ENCODE measurements around the gene RAB29.
"Not testable (repeated sequence)": the region's sequence is repeated elsewhere in the genome, so short reads cannot be mapped to it uniquely, and the experiment has no call there.

RAB29 gene

GRCh38 chr1:205775015-205775716, at the start of gene RAB29 (continued):
- TF ChIP-seq ZNF398 (tag by site-specific recombination; IDR thresholded peaks at IDR 0.05) (peak; percentile 40; the same call in 1 of the 2 replicates), ZNF24 (tag by site-specific recombination; IDR thresholded peaks at IDR 0.05) (0 out of 2 replicates have a peak, but pooled peaks have one; percentile 39), ZNF830 (tag by site-specific recombination; IDR thresholded peaks at IDR 0.05; ENCODE audit: low read depth) (no peak), ZEB2 (tag by site-specific recombination; IDR thresholded peaks at IDR 0.05) (peak; percentile 70), WT1 (tag by site-specific recombination; IDR thresholded peaks at IDR 0.05) (peak; percentile 51; the same call in 1 of the 2 replicates), ZBTB20 (tag by site-specific recombination; IDR thresholded peaks at IDR 0.05) (peak; percentile 39; the same call in 1 of the 2 replicates), ZIC2 (tag by site-specific recombination; IDR thresholded peaks at IDR 0.05) (0 out of 2 replicates have a peak, but pooled peaks have one; percentile 33)
- TF ChIP-seq, protein P1, sequence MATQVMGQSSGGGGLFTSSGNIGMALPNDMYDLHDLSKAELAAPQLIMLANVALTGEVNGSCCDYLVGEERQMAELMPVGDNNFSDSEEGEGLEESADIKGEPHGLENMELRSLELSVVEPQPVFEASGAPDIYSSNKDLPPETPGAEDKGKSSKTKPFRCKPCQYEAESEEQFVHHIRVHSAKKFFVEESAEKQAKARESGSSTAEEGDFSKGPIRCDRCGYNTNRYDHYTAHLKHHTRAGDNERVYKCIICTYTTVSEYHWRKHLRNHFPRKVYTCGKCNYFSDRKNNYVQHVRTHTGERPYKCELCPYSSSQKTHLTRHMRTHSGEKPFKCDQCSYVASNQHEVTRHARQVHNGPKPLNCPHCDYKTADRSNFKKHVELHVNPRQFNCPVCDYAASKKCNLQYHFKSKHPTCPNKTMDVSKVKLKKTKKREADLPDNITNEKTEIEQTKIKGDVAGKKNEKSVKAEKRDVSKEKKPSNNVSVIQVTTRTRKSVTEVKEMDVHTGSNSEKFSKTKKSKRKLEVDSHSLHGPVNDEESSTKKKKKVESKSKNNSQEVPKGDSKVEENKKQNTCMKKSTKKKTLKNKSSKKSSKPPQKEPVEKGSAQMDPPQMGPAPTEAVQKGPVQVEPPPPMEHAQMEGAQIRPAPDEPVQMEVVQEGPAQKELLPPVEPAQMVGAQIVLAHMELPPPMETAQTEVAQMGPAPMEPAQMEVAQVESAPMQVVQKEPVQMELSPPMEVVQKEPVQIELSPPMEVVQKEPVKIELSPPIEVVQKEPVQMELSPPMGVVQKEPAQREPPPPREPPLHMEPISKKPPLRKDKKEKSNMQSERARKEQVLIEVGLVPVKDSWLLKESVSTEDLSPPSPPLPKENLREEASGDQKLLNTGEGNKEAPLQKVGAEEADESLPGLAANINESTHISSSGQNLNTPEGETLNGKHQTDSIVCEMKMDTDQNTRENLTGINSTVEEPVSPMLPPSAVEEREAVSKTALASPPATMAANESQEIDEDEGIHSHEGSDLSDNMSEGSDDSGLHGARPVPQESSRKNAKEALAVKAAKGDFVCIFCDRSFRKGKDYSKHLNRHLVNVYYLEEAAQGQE (tag by site-specific recombination; IDR thresholded peaks at IDR 0.05): no peak
- TF ChIP-seq, protein P2, sequence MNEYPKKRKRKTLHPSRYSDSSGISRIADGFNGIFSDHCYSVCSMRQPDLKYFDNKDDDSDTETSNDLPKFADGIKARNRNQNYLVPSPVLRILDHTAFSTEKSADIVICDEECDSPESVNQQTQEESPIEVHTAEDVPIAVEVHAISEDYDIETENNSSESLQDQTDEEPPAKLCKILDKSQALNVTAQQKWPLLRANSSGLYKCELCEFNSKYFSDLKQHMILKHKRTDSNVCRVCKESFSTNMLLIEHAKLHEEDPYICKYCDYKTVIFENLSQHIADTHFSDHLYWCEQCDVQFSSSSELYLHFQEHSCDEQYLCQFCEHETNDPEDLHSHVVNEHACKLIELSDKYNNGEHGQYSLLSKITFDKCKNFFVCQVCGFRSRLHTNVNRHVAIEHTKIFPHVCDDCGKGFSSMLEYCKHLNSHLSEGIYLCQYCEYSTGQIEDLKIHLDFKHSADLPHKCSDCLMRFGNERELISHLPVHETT (tag by site-specific recombination; IDR thresholded peaks at IDR 0.05): no peak

DNA sequence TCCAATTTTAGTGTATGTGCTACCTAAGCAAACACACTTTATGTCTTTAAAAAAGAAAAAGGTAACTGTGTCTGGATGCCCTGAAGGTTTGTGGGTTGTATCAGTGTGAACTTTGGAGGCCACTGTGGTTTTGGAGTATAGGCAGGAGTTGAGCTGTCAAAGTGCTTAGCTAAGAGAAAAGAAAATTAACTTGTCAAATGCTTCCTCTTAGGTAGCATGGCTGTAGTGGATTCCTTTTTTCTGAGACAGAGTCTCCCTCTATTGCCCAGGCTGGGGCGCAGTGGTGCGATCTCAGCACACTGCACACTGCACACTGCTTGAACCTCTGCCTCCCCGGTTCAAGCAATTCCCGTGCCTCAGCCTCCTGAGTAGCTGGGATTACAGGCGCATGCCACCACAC, 48.9 kb upstream of the RAB29 start:
- Histone ChIP-seq H3K36me3 (ENCODE audit: control insufficient read depth in 2 of 2, insufficient read depth in 1 of 2, low read length in 2 of 2) (no peaks in the 10 kb centered on the region), H3K27ac (ENCODE audit: extremely low read depth, low read depth, low read length) (no peak overlapping the region), H3K4me3 (ENCODE audit: low read depth, low read length) (no peak overlapping the region), H3K9me3 (ENCODE audit: control insufficient read depth, insufficient read depth, low read depth, low read length) (no peaks in the 10 kb centered on the region), H3K4me1 (ENCODE audit: control insufficient read depth, insufficient read depth, low read length) (no peaks in the 10 kb centered on the region)
- ChIA-PET POLR2A (interaction anchor here (0.6 kb wide), 1 partner anchor 67 kb away, joined by 5 read pairs; no protein-coding TSS in a partner anchor), CTCF (interaction anchor here (0.6 to 1.5 kb wide), 2 partner anchors 153 to 900 kb away, joined by 3 to 5 read pairs; no protein-coding TSS in a partner anchor)
- no peak for TF ChIP-seq ZNF670 (tag by site-specific recombination; IDR thresholded peaks at IDR 0.05; ENCODE audit: low read depth)
- no peak for TF ChIP-seq ZNF423 (tag by site-specific recombination; IDR thresholded peaks at IDR 0.05)
- no peak for TF ChIP-seq ZNF18 (tag by site-specific recombination; IDR thresholded peaks at IDR 0.05)
- TF ChIP-seq, protein P3, sequence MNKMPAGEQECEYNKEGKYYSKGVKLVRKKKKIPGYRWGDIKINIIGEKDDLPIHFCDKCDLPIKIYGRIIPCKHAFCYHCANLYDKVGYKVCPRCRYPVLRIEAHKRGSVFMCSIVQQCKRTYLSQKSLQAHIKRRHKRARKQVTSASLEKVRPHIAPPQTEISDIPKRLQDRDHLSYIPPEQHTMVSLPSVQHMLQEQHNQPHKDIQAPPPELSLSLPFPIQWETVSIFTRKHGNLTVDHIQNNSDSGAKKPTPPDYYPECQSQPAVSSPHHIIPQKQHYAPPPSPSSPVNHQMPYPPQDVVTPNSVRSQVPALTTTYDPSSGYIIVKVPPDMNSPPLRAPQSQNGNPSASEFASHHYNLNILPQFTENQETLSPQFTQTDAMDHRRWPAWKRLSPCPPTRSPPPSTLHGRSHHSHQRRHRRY (tag by site-specific recombination; IDR thresholded peaks at IDR 0.05): no peak
- TF ChIP-seq ZNF416 (tag by site-specific recombination; IDR thresholded peaks at IDR 0.05): no peak
- TF ChIP-seq ZFP41 (tag by site-specific recombination; IDR thresholded peaks at IDR 0.05; ENCODE audit: borderline replicate concordance): no peak
- TF ChIP-seq ZNF549 (tag by site-specific recombination; IDR thresholded peaks at IDR 0.05): no peak
- TF ChIP-seq ZNF211 (tag by site-specific recombination; IDR thresholded peaks at IDR 0.05; ENCODE audit: low read depth): no peak
- TF ChIP-seq, protein P4, sequence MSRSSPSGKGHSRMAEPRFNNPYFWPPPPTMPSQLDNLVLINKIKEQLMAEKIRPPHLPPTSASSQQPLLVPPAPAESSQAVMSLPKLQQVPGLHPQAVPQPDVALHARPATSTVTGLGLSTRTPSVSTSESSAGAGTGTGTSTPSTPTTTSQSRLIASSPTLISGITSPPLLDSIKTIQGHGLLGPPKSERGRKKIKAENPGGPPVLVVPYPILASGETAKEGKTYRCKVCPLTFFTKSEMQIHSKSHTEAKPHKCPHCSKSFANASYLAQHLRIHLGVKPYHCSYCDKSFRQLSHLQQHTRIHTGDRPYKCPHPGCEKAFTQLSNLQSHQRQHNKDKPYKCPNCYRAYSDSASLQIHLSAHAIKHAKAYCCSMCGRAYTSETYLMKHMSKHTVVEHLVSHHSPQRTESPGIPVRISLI (tag by site-specific recombination; IDR thresholded peaks at IDR 0.05): no peak

DNA sequence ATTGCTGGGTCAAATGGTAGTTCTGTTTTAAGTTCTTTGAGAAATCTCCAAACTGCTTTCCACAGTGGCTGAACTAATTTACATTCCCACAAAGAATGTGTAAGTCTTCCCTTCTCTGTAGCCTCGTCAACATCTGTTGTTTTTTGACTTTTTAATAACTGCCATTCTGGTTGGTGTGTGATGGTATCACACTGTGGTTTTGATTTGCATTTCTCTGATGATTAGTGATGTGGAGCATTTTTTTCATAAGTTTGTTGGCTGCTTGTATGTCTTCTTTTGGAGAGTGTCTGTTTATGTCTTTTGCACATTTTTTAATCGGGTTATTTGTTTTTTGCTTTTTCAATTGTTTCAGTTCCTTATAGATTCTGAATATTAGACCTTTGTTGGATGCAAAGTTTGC, 48.0 kb upstream of the RAB29 start:
- H3K36me3 ChIP-seq (ENCODE audit: control insufficient read depth in 2 of 2, insufficient read depth in 1 of 2, low read length in 2 of 2); H3K9me3 ChIP-seq (ENCODE audit: control insufficient read depth, insufficient read depth, low read depth, low read length); H3K4me3 ChIP-seq (ENCODE audit: low read depth, low read length); H3K4me1 ChIP-seq (ENCODE audit: control insufficient read depth, insufficient read depth, low read length); H3K27ac ChIP-seq (ENCODE audit: extremely low read depth, low read depth, low read length); POLR2A ChIA-PET: not testable (repeated sequence)
- CTCF ChIA-PET: interaction anchor here (0.6 kb wide), 1 partner anchor 901 kb away, joined by 5 read pairs; no protein-coding TSS in a partner anchor

All from HEK293 (cell line).